Metanephros (tissue), 1 donor: ENCODE results near the gene L1TD1. TPM values are rescaled to one million over a fixed set of nuclear protein-coding genes. Genes with fewer than 3 reads are reported as not detected.

Experiments
- total RNA-seq: library from RNA; depleted of rRNA; stranded (reverse); fragments of >200 nt; gene quantifications from one replicate; pipeline ENCODE4 v1.2.3, GENCODE V29; 2014

The L1TD1 gene, protein sequence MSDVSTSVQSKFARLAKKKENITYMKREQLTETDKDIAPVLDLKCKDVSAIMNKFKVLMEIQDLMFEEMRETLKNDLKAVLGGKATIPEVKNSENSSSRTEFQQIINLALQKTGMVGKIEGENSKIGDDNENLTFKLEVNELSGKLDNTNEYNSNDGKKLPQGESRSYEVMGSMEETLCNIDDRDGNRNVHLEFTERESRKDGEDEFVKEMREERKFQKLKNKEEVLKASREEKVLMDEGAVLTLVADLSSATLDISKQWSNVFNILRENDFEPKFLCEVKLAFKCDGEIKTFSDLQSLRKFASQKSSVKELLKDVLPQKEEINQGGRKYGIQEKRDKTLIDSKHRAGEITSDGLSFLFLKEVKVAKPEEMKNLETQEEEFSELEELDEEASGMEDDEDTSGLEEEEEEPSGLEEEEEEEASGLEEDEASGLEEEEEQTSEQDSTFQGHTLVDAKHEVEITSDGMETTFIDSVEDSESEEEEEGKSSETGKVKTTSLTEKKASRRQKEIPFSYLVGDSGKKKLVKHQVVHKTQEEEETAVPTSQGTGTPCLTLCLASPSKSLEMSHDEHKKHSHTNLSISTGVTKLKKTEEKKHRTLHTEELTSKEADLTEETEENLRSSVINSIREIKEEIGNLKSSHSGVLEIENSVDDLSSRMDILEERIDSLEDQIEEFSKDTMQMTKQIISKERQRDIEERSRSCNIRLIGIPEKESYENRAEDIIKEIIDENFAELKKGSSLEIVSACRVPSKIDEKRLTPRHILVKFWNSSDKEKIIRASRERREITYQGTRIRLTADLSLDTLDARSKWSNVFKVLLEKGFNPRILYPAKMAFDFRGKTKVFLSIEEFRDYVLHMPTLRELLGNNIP
- 1.3 TPM for total RNA-seq

DNA sequence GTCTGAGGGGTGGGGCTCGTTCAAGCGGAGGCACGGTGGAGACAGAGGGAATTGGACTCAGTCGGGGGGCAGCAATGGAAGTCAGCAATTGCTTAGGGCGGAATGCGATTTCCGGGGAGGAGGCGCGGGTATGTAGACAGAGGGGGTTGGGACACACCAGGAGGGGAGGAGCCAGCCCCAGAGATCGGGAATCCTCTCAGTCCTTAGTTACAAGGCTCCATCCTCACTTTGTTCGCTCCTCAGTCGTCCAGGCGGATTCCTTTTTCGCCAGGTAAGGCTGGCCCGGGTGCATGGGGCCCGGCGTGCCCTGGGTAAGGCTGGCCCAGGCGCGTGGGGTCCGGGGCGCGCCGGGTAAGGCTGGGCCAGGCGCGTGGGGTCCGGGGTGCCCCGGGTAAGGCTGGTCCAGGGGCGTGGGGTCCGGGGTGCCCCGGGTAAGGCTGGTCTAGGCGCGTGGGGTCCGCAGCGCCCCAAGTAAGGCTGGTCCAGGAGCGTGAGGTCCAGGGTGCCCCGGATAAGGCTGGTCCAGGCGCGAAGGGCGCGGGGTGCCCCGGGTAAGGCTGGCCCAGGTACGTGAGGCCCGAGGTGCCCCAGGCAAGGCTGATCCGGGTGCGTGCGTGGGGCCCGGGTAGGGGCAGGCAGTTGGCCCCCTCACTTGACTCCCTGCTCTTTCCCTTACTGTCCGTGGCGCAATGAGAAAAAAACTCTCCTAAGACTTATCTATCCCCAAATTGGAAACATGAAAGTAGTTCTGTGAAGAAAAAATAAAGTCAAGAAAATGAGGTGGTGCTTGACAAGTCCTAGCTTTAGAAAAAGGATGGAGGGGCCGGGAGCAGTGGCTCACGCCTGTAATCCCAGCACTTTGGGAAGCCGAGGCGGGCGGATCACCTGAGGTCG lies at the start of gene L1TD1:
Gene L1TD1, plus strand, starts transcription at position 199 of the 894 bp plus-strand sequence. CDS start 11,780 bp downstream, outside the sequence.

Other genes with a start within 250 kb of the L1TD1 start
- 38.6 TPM for gene KANK4, start 124.6 kb downstream of the L1TD1 start, total RNA-seq
- gene USP1, start 242.2 kb downstream of the L1TD1 start, total RNA-seq: 33.9 TPM